IMR-90 (cell line): Measurements from ENCODE around the gene PATJ. TPM values are rescaled to one million over a fixed set of nuclear protein-coding genes. Genes with fewer than 3 reads are reported as not detected.

Experiments used
- ATAC-seq: fragments of 200-7000 bp; cut with Tn5 transposase; 2 replicates; pipeline ENCODE4 v1.9.1; 2020; ENCODE audit warnings: low read depth, mild to moderate bottlenecking, moderate library complexity
- BruUV-seq: library from RNA; stranded (reverse); fragments of 400-500 nt; replicated peaks from 2 replicates; lab custom pipeline; 2021; lab: Mats Ljungman, UMichigan
- CTCF ChIA-PET: fragments of 300-600 bp; formaldehyde crosslinking; extraction: SDS; loops from one replicate; lab custom pipeline; 2021; ENCODE audit warnings: antibody characterized with exemption; lab: Yijun Ruan, JAX
- POLR2A ChIA-PET: fragments of 300-600 bp; sonication (Branson Sonifier 250); formaldehyde crosslinking; loops from one replicate; lab custom pipeline; 2022; ENCODE audit warnings: antibody characterized with exemption; ENCODE audit not compliant: unreplicated experiment; lab: Charles Lee
- DNase-seq: peaks from one replicate; pipeline ENCODE4 v3.0.0; 2013
- H2AFZ ChIP-seq: replicated peaks from 2 replicates; pipeline ENCODE3; 2013; ENCODE audit warnings: low read length, mild to moderate bottlenecking; ENCODE audit not compliant: poor library complexity
- H2AK5ac ChIP-seq: 2 replicates; pipeline ENCODE4 v1.6.1; 2013; ENCODE audit warnings: low read depth, low read length, inconsistent platforms
- H2AK9ac ChIP-seq: replicated peaks from 2 replicates; pipeline ENCODE3; 2013; ENCODE audit warnings: mild to moderate bottlenecking, low read depth, low read length, moderate library complexity; ENCODE audit not compliant: poor library complexity
- H2BK120ac ChIP-seq: 2 replicates; pipeline ENCODE4 v1.6.1; 2013; ENCODE audit warnings: low read depth, low read length, inconsistent platforms
- H2BK15ac ChIP-seq: 3 replicates; pipeline ENCODE4 v1.6.1; 2013; ENCODE audit warnings: low read depth, low read length, inconsistent platforms
- H2BK20ac ChIP-seq: 2 replicates; pipeline ENCODE4 v1.6.1; 2013; ENCODE audit warnings: low read depth, mild to moderate bottlenecking, inconsistent platforms, low read length, moderate library complexity
- H2BK5ac ChIP-seq: 2 replicates; pipeline ENCODE4 v1.6.1; 2013; ENCODE audit warnings: mild to moderate bottlenecking, low read depth, low read length, inconsistent platforms; ENCODE audit not compliant: poor library complexity, severe bottlenecking
- H3K14ac ChIP-seq: replicated peaks from 2 replicates; pipeline ENCODE4 v1.6.1; 2013; ENCODE audit warnings: low read depth, low read length, inconsistent platforms
- H3K18ac ChIP-seq: 2 replicates; pipeline ENCODE4 v1.6.1; 2013; ENCODE audit warnings: low read depth, low read length, control low read depth
- H3K23ac ChIP-seq: 2 replicates; pipeline ENCODE4 v1.6.1; 2013; ENCODE audit warnings: low read depth, low read length, inconsistent platforms
- H3K27ac ChIP-seq: 2 replicates; pipeline ENCODE4 v1.5.1; 2013; ENCODE audit warnings: mild to moderate bottlenecking, control low read depth, low read length; ENCODE audit not compliant: insufficient read depth
- H3K27me3 ChIP-seq: 2 replicates; pipeline ENCODE4 v1.6.1; 2013; ENCODE audit warnings: low read length; ENCODE audit not compliant: control insufficient read depth, insufficient read depth
- H3K36me3 ChIP-seq: 2 replicates; pipeline ENCODE4 v1.6.1; 2013; ENCODE audit warnings: low read length, mixed read lengths; ENCODE audit not compliant: control insufficient read depth, insufficient read depth
- H3K4ac ChIP-seq: 2 replicates; pipeline ENCODE4 v1.6.1; 2013; ENCODE audit warnings: low read depth, low read length, inconsistent platforms
- H3K4me1 ChIP-seq: 2 replicates; pipeline ENCODE4 v1.6.1; 2013; ENCODE audit warnings: low read length, mixed read lengths; ENCODE audit not compliant: control insufficient read depth, insufficient read depth
- H3K4me2 ChIP-seq: 2 replicates; pipeline ENCODE4 v1.6.1; 2013; ENCODE audit warnings: low read depth, mild to moderate bottlenecking, control low read depth, low read length, moderate library complexity
- H3K4me3 ChIP-seq: 2 replicates; pipeline ENCODE4 v1.5.1; 2013; ENCODE audit warnings: low read depth, mild to moderate bottlenecking, control low read depth, low read length, moderate library complexity; ENCODE audit not compliant: insufficient read depth
- H3K56ac ChIP-seq: 2 replicates; pipeline ENCODE4 v1.6.1; 2013; ENCODE audit warnings: low read length, inconsistent platforms; ENCODE audit not compliant: insufficient read depth; ENCODE audit errors: extremely low read depth
- H3K79me1 ChIP-seq, 2 experiments: 2 replicates each; pipeline ENCODE4 v1.6.1; 2013; ENCODE audit warnings: low read length in 2 of 2, inconsistent platforms in 1 of 2, low read depth in 1 of 2
- H3K9ac ChIP-seq: 2 replicates; pipeline ENCODE4 v1.6.1; 2013; ENCODE audit warnings: low read depth, low read length, control low read depth
- H3K9me1 ChIP-seq: 2 replicates; pipeline ENCODE4 v1.6.1; 2013; ENCODE audit warnings: low read length, inconsistent platforms; ENCODE audit not compliant: insufficient read depth
- H3K9me3 ChIP-seq: 2 replicates; pipeline ENCODE4 v1.6.1; 2013; ENCODE audit warnings: low read length; ENCODE audit not compliant: control insufficient read depth, insufficient read depth
- H4K20me1 ChIP-seq: 2 replicates; pipeline ENCODE4 v1.6.1; 2013; ENCODE audit warnings: low read length, inconsistent platforms; ENCODE audit not compliant: insufficient read depth
- H4K5ac ChIP-seq: 2 replicates; pipeline ENCODE4 v1.6.1; 2013; ENCODE audit warnings: mild to moderate bottlenecking, low read depth, low read length, control low read depth
- H4K8ac ChIP-seq, 2 experiments: 2 replicates each; pipeline ENCODE4 v1.6.1; 2013; ENCODE audit warnings: low read depth in 2 of 2, low read length in 2 of 2, control low read depth in 1 of 2, inconsistent platforms in 1 of 2
- H4K91ac ChIP-seq: 2 replicates; pipeline ENCODE4 v1.6.1; 2013; ENCODE audit warnings: low read depth, low read length, inconsistent platforms; ENCODE audit not compliant: insufficient read depth
- CTCF ChIP-seq: conservative IDR thresholded peaks from 2 replicates; pipeline ENCODE4 v1.5.1; 2012; ENCODE audit warnings: mild to moderate bottlenecking, low read depth, low read length, improper control_type of control experiment
- ELK1 ChIP-seq: fragments of 150-350 bp; IDR thresholded peaks from 2 replicates; pipeline ENCODE4 v1.6.1; 2016; ENCODE audit warnings: low read depth, mild to moderate bottlenecking, low read length, moderate library complexity, borderline replicate concordance
- MXI1 ChIP-seq: IDR thresholded peaks from 2 replicates; pipeline ENCODE4 v1.6.1; 2012; ENCODE audit warnings: low read depth, mild to moderate bottlenecking, low read length, moderate library complexity, borderline replicate concordance
- NFE2L2 ChIP-seq: fragments of 150-350 bp; IDR thresholded peaks from 2 replicates; pipeline ENCODE4 v1.6.1; 2016; ENCODE audit warnings: low read depth, mild to moderate bottlenecking, low read length
- WGBS, 2 experiments: methylation state at CpG; one replicate each; pipeline versions ENCODE4 v1.1.5 to v1.1.7; 2013; ENCODE audit warnings: missing lambda C conversion rate in 2 of 2; ENCODE audit not compliant: insufficient read length in 1 of 2; ENCODE audit errors: extremely low coverage in 2 of 2; 5-methylcytosine and 5-hydroxymethylcytosine counted together
- dilution Hi-C: fragments of 300-500 bp; cut with HindIII; formaldehyde crosslinking; loops from one replicate; pipeline ENCODE4 v1.14.3; 2018; ENCODE audit warnings: low sequenced_read_pairs; ENCODE audit not compliant: unreplicated experiment
- in situ Hi-C: fragments of 300-500 bp; cut with MboI; formaldehyde crosslinking; loops from 3 replicates; pipeline ENCODE4 v1.14.3; 2019; ENCODE audit warnings: low sequenced_read_pairs, inconsistent platforms, mixed read lengths
- intact Hi-C: fragments of 100-400 bp; cut with micrococcal nuclease; formaldehyde crosslinking; loops from 2 replicates; pipeline ENCODE4 v1.10.0; 2022
- polyA plus RNA-seq, 3 experiments: library from polyadenylated mRNA; depleted of rRNA; stranded (reverse); fragments of >200 nt; gene quantifications; 2 replicates each; pipeline ENCODE4 v1.2.3, GENCODE V29; 2012; ENCODE audit warnings: low replicate concordance in 1 of 3
- total RNA-seq: library from RNA; depleted of rRNA; stranded (reverse); fragments of >200 nt; gene quantifications from 2 replicates; pipeline ENCODE4 v1.2.3, GENCODE V29; 2012

Gene PATJ
- total and polyA plus RNA-seq, 2 of the 4 experiments (the other 2 are of a cell fraction): 2.0 to 3.4 TPM

GRCh38 chr1:61973100-61973837 lies 231.0 kb downstream of the PATJ start:
- no peak overlapping the region for H4K8ac ChIP-seq
- no peak overlapping the region for H3K4me2 ChIP-seq
- H3K9ac ChIP-seq: no peak overlapping the region
- H3K9me1 ChIP-seq: no peaks in the 10 kb centered on the region
- no peak overlapping the region for H4K91ac ChIP-seq
- no peaks in the 10 kb centered on the region for H3K27me3 ChIP-seq
- dilution Hi-C loops (no loop called here), intact Hi-C loops (no loop called here), in situ Hi-C loops (no loop called here)
- H2AK9ac ChIP-seq: no peak overlapping the region
- CTCF ChIA-PET: interaction anchor here (1.2 kb wide), 1 partner anchor 9 kb away, joined by 5 read pairs; no protein-coding TSS in a partner anchor
- no peak overlapping the region for H3K18ac ChIP-seq
- no peak overlapping the region for H3K23ac ChIP-seq
- H3K4me1 ChIP-seq: no peaks in the 10 kb centered on the region
- no peak overlapping the region for H3K14ac ChIP-seq
- no peaks in the 10 kb centered on the region for H3K79me1 ChIP-seq
- no peak overlapping the region for H3K4me3 ChIP-seq
- no peak for TF ChIP-seq MXI1
- TF ChIP-seq CTCF: no peak
- TF ChIP-seq ELK1: no peak
- no peak for TF ChIP-seq NFE2L2
- H3K9me3 ChIP-seq: no peaks in the 10 kb centered on the region
- no CpG with 5 or more reads among the region's 8 CpGs for WGBS, 2 experiments
- ATAC-seq: no peak
- no peak overlapping the region for H2AFZ ChIP-seq
- H2BK15ac ChIP-seq: no peak overlapping the region
- no peak overlapping the region for H2BK120ac ChIP-seq
- no peak overlapping the region for H3K27ac ChIP-seq
- no TSS peak for BruUV-seq
- H3K56ac ChIP-seq: no peak overlapping the region
- H2AK5ac ChIP-seq: no peak overlapping the region
- H2BK5ac ChIP-seq: no peak overlapping the region
- no peak overlapping the region for H3K4ac ChIP-seq
- H4K20me1 ChIP-seq: no peaks in the 10 kb centered on the region
- no peak for DNase-seq
- no peaks in the 10 kb centered on the region for H3K36me3 ChIP-seq
- no peak overlapping the region for H4K5ac ChIP-seq
- POLR2A ChIA-PET: no interaction called here
- H2BK20ac ChIP-seq: no peak overlapping the region
